ENCODE data around the gene SIAH3. TPM values are rescaled to one million over a fixed set of nuclear protein-coding genes. Genes with fewer than 3 reads are reported as not detected.

The SIAH3 gene
- polyA plus RNA-seq, 1 donor (not counting 4 experiments of a cell fraction or from before 2014, with no cell fraction given): 0.12 TPM

DNA sequence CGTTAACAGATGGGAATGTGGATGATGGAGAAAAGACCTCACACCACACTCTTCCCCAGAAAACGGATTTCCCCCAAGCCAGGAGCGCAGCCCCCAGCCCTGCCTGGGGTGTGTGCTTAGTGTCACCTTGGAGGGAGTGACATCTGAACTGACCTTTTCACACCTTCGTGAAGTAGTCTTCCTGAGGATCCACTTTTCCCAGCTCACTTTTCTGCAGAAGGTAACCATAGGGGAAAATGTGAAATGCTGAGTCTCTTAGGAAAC, 26.2 kb downstream of the SIAH3 start:
- Histone ChIP-seq H3K79me2 (ENCODE audit: control insufficient read depth, insufficient read depth, low read length) (no peaks in the 10 kb centered on the region), H3K36me3 (ENCODE audit: control insufficient read depth in 2 of 2, extremely low read depth in 1 of 2, insufficient read depth in 2 of 2, low read length in 2 of 2) (no peaks in the 10 kb centered on the region), H3K9me3 (ENCODE audit: control insufficient read depth, low read depth, low read length) (no peaks in the 10 kb centered on the region), H3K4me1 (ENCODE audit: control insufficient read depth, extremely low read depth, insufficient read depth, low read length) (no peaks in the 10 kb centered on the region), H3K9ac (ENCODE audit: control insufficient read depth, extremely low read depth, insufficient read depth, low read length) (no peak overlapping the region), H3K4me2 (ENCODE audit: control insufficient read depth, extremely low read depth, insufficient read depth, low read depth, low read length) (no peak overlapping the region), H3K4me3 (ENCODE audit: control insufficient read depth in 2 of 3, extremely low read depth in 1 of 3, insufficient read depth in 2 of 3, low read depth in 1 of 3, low read length in 3 of 3) (no peak overlapping the region), H2AFZ (ENCODE audit: control insufficient read depth, low read length) (no peak overlapping the region), H3K27ac (ENCODE audit: control insufficient read depth, insufficient read depth, low read length) (no peak overlapping the region), H3K27me3 (ENCODE audit: control insufficient read depth, extremely low read depth, insufficient read depth, low read length) (no peaks in the 10 kb centered on the region), H4K20me1 (ENCODE audit: control insufficient read depth, extremely low read depth, insufficient read depth, low read length) (no peaks in the 10 kb centered on the region), H3K9me1 (ENCODE audit: control insufficient read depth, extremely low read depth, insufficient read depth, low read length) (no peaks in the 10 kb centered on the region)
- dilution Hi-C loops (cut with MboI; ENCODE audit: extremely low pct_ligation_motif_present, low sequenced_read_pairs): no loop called here
- no peak for DNase-seq (ENCODE audit: low read depth, low spot score)
- TF ChIP-seq EZH2 (IDR thresholded peaks at IDR 0.05; ENCODE audit: low read length): no peak
- TF ChIP-seq, protein P1, sequence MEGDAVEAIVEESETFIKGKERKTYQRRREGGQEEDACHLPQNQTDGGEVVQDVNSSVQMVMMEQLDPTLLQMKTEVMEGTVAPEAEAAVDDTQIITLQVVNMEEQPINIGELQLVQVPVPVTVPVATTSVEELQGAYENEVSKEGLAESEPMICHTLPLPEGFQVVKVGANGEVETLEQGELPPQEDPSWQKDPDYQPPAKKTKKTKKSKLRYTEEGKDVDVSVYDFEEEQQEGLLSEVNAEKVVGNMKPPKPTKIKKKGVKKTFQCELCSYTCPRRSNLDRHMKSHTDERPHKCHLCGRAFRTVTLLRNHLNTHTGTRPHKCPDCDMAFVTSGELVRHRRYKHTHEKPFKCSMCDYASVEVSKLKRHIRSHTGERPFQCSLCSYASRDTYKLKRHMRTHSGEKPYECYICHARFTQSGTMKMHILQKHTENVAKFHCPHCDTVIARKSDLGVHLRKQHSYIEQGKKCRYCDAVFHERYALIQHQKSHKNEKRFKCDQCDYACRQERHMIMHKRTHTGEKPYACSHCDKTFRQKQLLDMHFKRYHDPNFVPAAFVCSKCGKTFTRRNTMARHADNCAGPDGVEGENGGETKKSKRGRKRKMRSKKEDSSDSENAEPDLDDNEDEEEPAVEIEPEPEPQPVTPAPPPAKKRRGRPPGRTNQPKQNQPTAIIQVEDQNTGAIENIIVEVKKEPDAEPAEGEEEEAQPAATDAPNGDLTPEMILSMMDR (optimal IDR thresholded peaks at IDR 0.05 in 1 of 3, IDR thresholded peaks at IDR 0.05 in 1 of 3, conservative IDR thresholded peaks at IDR 0.05 in 1 of 3; ENCODE audit: extremely low read depth in 1 of 3, insufficient read depth in 2 of 3, low read length in 3 of 3): no peak
- FAIRE-seq: no peak

DNA sequence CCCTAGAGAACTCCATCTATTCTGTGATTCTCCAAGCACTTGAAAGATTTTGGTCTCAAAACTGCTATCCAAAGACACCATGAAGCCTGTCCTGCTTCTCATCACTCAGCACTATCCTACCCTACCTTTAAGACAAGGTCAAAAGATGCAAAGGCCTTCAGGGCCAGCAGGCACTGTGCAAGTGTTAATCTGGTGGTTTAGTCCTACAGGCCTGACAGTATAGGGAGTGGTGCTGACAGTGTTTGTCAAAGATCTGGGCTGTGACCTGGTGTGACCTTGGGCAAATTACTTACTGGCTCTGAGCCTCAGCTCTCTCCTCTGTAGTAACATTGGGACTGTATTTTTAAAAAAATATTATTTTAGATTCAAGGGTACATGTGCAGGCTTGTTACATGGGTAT, 28.0 kb downstream of the SIAH3 start:
- dilution Hi-C loops (cut with MboI; ENCODE audit: extremely low pct_ligation_motif_present, low sequenced_read_pairs): no loop called here
- no peaks in the 10 kb centered on the region for H3K36me3 ChIP-seq (ENCODE audit: control insufficient read depth in 2 of 2, extremely low read depth in 1 of 2, insufficient read depth in 2 of 2, low read length in 2 of 2)
- TF ChIP-seq, protein P1 (optimal IDR thresholded peaks at IDR 0.05 in 1 of 3, IDR thresholded peaks at IDR 0.05 in 1 of 3, conservative IDR thresholded peaks at IDR 0.05 in 1 of 3; ENCODE audit: extremely low read depth in 1 of 3, insufficient read depth in 2 of 3, low read length in 3 of 3): no peak
- TF ChIP-seq EZH2 (IDR thresholded peaks at IDR 0.05; ENCODE audit: low read length): no peak
- no peak overlapping the region for H3K27ac ChIP-seq (ENCODE audit: control insufficient read depth, insufficient read depth, low read length)
- no peaks in the 10 kb centered on the region for H3K9me3 ChIP-seq (ENCODE audit: control insufficient read depth, low read depth, low read length)
- H3K27me3 ChIP-seq (ENCODE audit: control insufficient read depth, extremely low read depth, insufficient read depth, low read length): no peaks in the 10 kb centered on the region
- no peaks in the 10 kb centered on the region for H3K79me2 ChIP-seq (ENCODE audit: control insufficient read depth, insufficient read depth, low read length)
- no peaks in the 10 kb centered on the region for H3K4me1 ChIP-seq (ENCODE audit: control insufficient read depth, extremely low read depth, insufficient read depth, low read length)
- H3K4me3 ChIP-seq (ENCODE audit: control insufficient read depth in 2 of 3, extremely low read depth in 1 of 3, insufficient read depth in 2 of 3, low read depth in 1 of 3, low read length in 3 of 3): no peak overlapping the region
- no peaks in the 10 kb centered on the region for H3K9me1 ChIP-seq (ENCODE audit: control insufficient read depth, extremely low read depth, insufficient read depth, low read length)
- no peak for DNase-seq (ENCODE audit: low read depth, low spot score)
- H3K9ac ChIP-seq (ENCODE audit: control insufficient read depth, extremely low read depth, insufficient read depth, low read length): no peak overlapping the region
- no peaks in the 10 kb centered on the region for H4K20me1 ChIP-seq (ENCODE audit: control insufficient read depth, extremely low read depth, insufficient read depth, low read length)
- no peak for FAIRE-seq
- H3K4me2 ChIP-seq (ENCODE audit: control insufficient read depth, extremely low read depth, insufficient read depth, low read depth, low read length): no peak overlapping the region
- H2AFZ ChIP-seq (ENCODE audit: control insufficient read depth, low read length): no peak overlapping the region
